ENCODE results near the gene TSPAN3. TPM values are rescaled to one million over a fixed set of nuclear protein-coding genes. Genes with fewer than 3 reads are reported as not detected.

The TSPAN3 gene
- total RNA-seq, 1 donor from 2014 or later = 223 TPM

- H4K20me1 ChIP-seq (ENCODE audit: insufficient read depth, low read length) = peaks cover 9% of the 10 kb centered on the region
- no peaks in the 10 kb centered on the region for H3K9me3 Mint-ChIP-seq (ENCODE audit: unreplicated experiment)
- peaks cover 4% of the 10 kb centered on the region for H3K4me1 Mint-ChIP-seq (ENCODE audit: low read depth, unreplicated experiment)
- H3K36me3 ChIP-seq (ENCODE audit: insufficient read depth, low read length) = peaks cover 23% of the 10 kb centered on the region
- H3K4me3 Mint-ChIP-seq (ENCODE audit: unreplicated experiment) = no peak overlapping the region
- H2AFZ ChIP-seq (ENCODE audit: low read depth, low read length) = no peak overlapping the region
- no peaks in the 10 kb centered on the region for H3K27me3 Mint-ChIP-seq (ENCODE audit: low read depth, unreplicated experiment)
- H3K27ac Mint-ChIP-seq (ENCODE audit: unreplicated experiment) = no peak overlapping the region
- no peak overlapping the region for H3K9ac ChIP-seq (ENCODE audit: low read length)
- no peak for FAIRE-seq
- DNase-seq (ENCODE audit: low read depth) = no peak
- H3K9me3 ChIP-seq (ENCODE audit: insufficient read depth, low read depth, low read length) = no peaks in the 10 kb centered on the region
- no peaks in the 10 kb centered on the region for H3K79me2 ChIP-seq (ENCODE audit: insufficient read depth, low read length)
- H3K4me2 ChIP-seq (ENCODE audit: low read length) = no peak overlapping the region
- no peak overlapping the region for H3K4me3 ChIP-seq (ENCODE audit: insufficient read depth, low read depth, low read length)
- no peaks in the 10 kb centered on the region for H3K27me3 ChIP-seq (ENCODE audit: insufficient read depth, low read length)
- no peak for TF ChIP-seq EZH2 (IDR thresholded peaks at IDR 0.05; ENCODE audit: insufficient read depth, low read length)
- TF ChIP-seq CTCF (IDR thresholded peaks at IDR 0.05; ENCODE audit: insufficient read depth, low read depth, low read length) = no peak
- no peaks in the 10 kb centered on the region for H3K4me1 ChIP-seq (ENCODE audit: insufficient read depth, low read length)
- H3K27ac ChIP-seq (ENCODE audit: low read depth, low read length) = no peak overlapping the region
- H3K36me3 Mint-ChIP-seq (ENCODE audit: low read depth, unreplicated experiment) = peaks cover 45% of the 10 kb centered on the region
These were observed 28.5 kb downstream of the TSPAN3 start for GRCh38 chr15:77042245-77042919.

- Histone ChIP-seq H3K9me3 (ENCODE audit: insufficient read depth, low read depth, low read length) (no peaks in the 10 kb centered on the region), H3K4me2 (ENCODE audit: low read length) (no peak overlapping the region), H3K79me2 (ENCODE audit: insufficient read depth, low read length) (no peaks in the 10 kb centered on the region), H2AFZ (ENCODE audit: low read depth, low read length) (no peak overlapping the region), H4K20me1 (ENCODE audit: insufficient read depth, low read length) (peaks cover 9% of the 10 kb centered on the region), H3K27me3 (ENCODE audit: insufficient read depth, low read length) (no peaks in the 10 kb centered on the region), H3K4me3 (ENCODE audit: insufficient read depth, low read depth, low read length) (no peak overlapping the region), H3K27ac (ENCODE audit: low read depth, low read length) (no peak overlapping the region), H3K4me1 (ENCODE audit: insufficient read depth, low read length) (no peaks in the 10 kb centered on the region), H3K36me3 (ENCODE audit: insufficient read depth, low read length) (peaks cover 16% of the 10 kb centered on the region), H3K9ac (ENCODE audit: low read length) (no peak overlapping the region)
- no peak overlapping the region for H3K27ac Mint-ChIP-seq (ENCODE audit: unreplicated experiment)
- H3K36me3 Mint-ChIP-seq (ENCODE audit: low read depth, unreplicated experiment) = peaks cover 32% of the 10 kb centered on the region
- no peaks in the 10 kb centered on the region for H3K9me3 Mint-ChIP-seq (ENCODE audit: unreplicated experiment)
- H3K4me1 Mint-ChIP-seq (ENCODE audit: low read depth, unreplicated experiment) = peaks cover 4% of the 10 kb centered on the region
- no peak overlapping the region for H3K4me3 Mint-ChIP-seq (ENCODE audit: unreplicated experiment)
- no peak for FAIRE-seq
- no peaks in the 10 kb centered on the region for H3K27me3 Mint-ChIP-seq (ENCODE audit: low read depth, unreplicated experiment)
- peak; percentile 39 for DNase-seq (ENCODE audit: low read depth)
- TF ChIP-seq EZH2 (IDR thresholded peaks at IDR 0.05; ENCODE audit: insufficient read depth, low read length) (no peak), CTCF (IDR thresholded peaks at IDR 0.05; ENCODE audit: insufficient read depth, low read depth, low read length) (no peak)
These were observed 30.2 kb downstream of the TSPAN3 start for GRCh38 chr15:77040673-77041072.

GRCh38 chr15:77039848-77040247, 31.1 kb downstream of the TSPAN3 start:
- TF ChIP-seq CTCF (IDR thresholded peaks at IDR 0.05; ENCODE audit: insufficient read depth, low read depth, low read length) (no peak), EZH2 (IDR thresholded peaks at IDR 0.05; ENCODE audit: insufficient read depth, low read length) (no peak)
- FAIRE-seq = no peak
- no peaks in the 10 kb centered on the region for H3K9me3 Mint-ChIP-seq (ENCODE audit: unreplicated experiment)

More at GRCh38 chr15:77039848-77040247, 31.1 kb downstream of the TSPAN3 start:
- Mint-ChIP-seq H3K27me3 (ENCODE audit: low read depth, unreplicated experiment) (no peaks in the 10 kb centered on the region), H3K27ac (ENCODE audit: unreplicated experiment) (no peak overlapping the region), H3K4me3 (ENCODE audit: unreplicated experiment) (no peak overlapping the region), H3K36me3 (ENCODE audit: low read depth, unreplicated experiment) (peaks cover 28% of the 10 kb centered on the region), H3K4me1 (ENCODE audit: low read depth, unreplicated experiment) (peaks cover 4% of the 10 kb centered on the region)
- DNase-seq (ENCODE audit: low read depth) = no peak
- H3K9me3 ChIP-seq (ENCODE audit: insufficient read depth, low read depth, low read length) = no peaks in the 10 kb centered on the region
- H3K4me2 ChIP-seq (ENCODE audit: low read length) = no peak overlapping the region
- H3K9ac ChIP-seq (ENCODE audit: low read length) = no peak overlapping the region
- H3K36me3 ChIP-seq (ENCODE audit: insufficient read depth, low read length) = peaks cover 16% of the 10 kb centered on the region
- no peak overlapping the region for H2AFZ ChIP-seq (ENCODE audit: low read depth, low read length)
- no peaks in the 10 kb centered on the region for H3K79me2 ChIP-seq (ENCODE audit: insufficient read depth, low read length)
- H3K27ac ChIP-seq (ENCODE audit: low read depth, low read length) = no peak overlapping the region
- peaks cover 9% of the 10 kb centered on the region for H4K20me1 ChIP-seq (ENCODE audit: insufficient read depth, low read length)
- H3K4me3 ChIP-seq (ENCODE audit: insufficient read depth, low read depth, low read length) = no peak overlapping the region
- no peaks in the 10 kb centered on the region for H3K4me1 ChIP-seq (ENCODE audit: insufficient read depth, low read length)
- no peaks in the 10 kb centered on the region for H3K27me3 ChIP-seq (ENCODE audit: insufficient read depth, low read length)

Data from astrocyte (in vitro differentiated cells and primary cell).